BLaER1 treated with 17β-estradiol and CSF1 and Interleukin-3, amounts not matched to agents 10 nM and 100 nM (cell line): ENCODE results near the gene C1QL2.

Experiments used
- H3K27ac ChIP-seq, 11 experiments: shearing (Covaris generic); formaldehyde crosslinking; 2 replicates each; pipeline ENCODE4 v1.8.1; 2022
- H3K27me3 ChIP-seq, 11 experiments: shearing (Covaris generic); formaldehyde crosslinking; 2 replicates each; pipeline ENCODE4 v1.8.1; 2022
- H3K36me3 ChIP-seq, 11 experiments: shearing (Covaris generic); formaldehyde crosslinking; 2 replicates each; pipeline ENCODE4 v1.8.1; 2022
- H3K4me1 ChIP-seq, 10 experiments: shearing (Covaris generic); formaldehyde crosslinking; 2 replicates each; pipeline ENCODE4 v1.8.1; 2022
- H3K4me2 ChIP-seq, 11 experiments: shearing (Covaris generic); formaldehyde crosslinking; 2 replicates each; pipeline ENCODE4 v1.8.1; 2022
- H3K4me3 ChIP-seq, 10 experiments: shearing (Covaris generic); formaldehyde crosslinking; 2 replicates each; pipeline ENCODE4 v1.8.1; 2022
- H3K9ac ChIP-seq, 11 experiments: shearing (Covaris generic); formaldehyde crosslinking; 2 replicates each; pipeline ENCODE4 v1.8.1; 2022
- H3K9me3 ChIP-seq, 11 experiments: shearing (Covaris generic); formaldehyde crosslinking; replicated peaks in 1 of 11; 2 replicates each; pipeline ENCODE4 v1.8.1; 2022
- H4K20me1 ChIP-seq, 11 experiments: shearing (Covaris generic); formaldehyde crosslinking; 2 replicates each; pipeline ENCODE4 v1.8.1; 2022
- Cebpa-rat ChIP-seq, 11 experiments: shearing (Covaris generic); IDR thresholded peaks; 2 replicates each; pipeline ENCODE4 v1.8.1; 2022

C1QL2 gene

DNA sequence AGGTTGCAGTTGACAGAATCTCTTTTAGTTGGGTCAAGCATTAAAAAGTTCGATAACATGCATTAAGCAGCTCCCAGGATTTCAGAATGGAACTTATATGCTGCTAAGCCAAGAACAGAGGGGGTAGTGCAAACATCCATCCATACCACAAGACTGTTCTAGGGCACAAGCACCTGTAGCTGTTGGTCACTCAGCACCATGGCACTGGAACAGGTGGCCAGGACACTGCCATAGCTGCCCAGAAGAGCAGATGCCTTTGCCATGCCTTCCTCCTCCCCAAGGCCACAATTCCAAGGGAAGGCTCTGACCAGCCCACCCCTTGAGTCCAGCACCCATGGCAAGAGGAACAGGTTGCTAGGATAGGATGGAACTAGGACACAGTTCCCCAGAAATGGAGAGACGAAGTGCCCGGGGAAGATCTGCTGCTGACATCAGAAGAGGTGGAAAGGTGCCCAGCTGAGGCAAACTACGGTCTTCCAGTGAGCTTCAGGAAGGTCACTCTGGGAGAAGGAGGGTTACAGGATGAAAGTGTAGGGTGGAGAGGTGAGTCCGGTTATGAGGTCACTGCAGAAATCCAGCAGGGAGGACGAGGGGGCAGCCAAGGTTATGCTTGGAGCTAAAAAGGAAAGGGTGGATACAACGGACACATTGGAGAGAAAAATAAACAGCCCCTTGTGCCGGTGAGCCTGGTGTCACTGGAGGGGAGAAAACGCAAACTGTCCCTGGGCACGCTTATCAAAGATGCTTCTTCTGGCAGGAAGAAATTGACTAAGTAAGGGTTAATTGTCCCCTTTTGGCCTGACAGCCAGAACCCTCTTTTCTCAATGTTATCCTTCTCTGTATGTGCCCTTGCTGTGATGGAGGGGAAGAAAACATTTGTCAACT is 41.9 kb downstream of the C1QL2 start:
- Histone ChIP-seq H3K9ac (no peak overlapping the region), H3K27ac (no peak overlapping the region), H3K4me1 (0 out of 20 replicates have a peak, but pooled peaks cover 0 to 4% (median 0%) of the 10 kb centered on the region in 10 experiments), H3K4me2 (no peak overlapping the region), H3K4me3 (no peak overlapping the region), H3K9me3 (peaks cover 0 to 9% (median 6%) of the 10 kb centered on the region in 11 experiments; a peak in 14 of 22 replicates), H4K20me1 (0 out of 22 replicates have a peak, but pooled peaks cover 0 to 4% (median 0%) of the 10 kb centered on the region in 11 experiments), H3K36me3 (no peaks in the 10 kb centered on the region), H3K27me3 (no peaks in the 10 kb centered on the region)
- TF ChIP-seq Cebpa-rat (IDR thresholded peaks at IDR 0.05), result no peak

DNA sequence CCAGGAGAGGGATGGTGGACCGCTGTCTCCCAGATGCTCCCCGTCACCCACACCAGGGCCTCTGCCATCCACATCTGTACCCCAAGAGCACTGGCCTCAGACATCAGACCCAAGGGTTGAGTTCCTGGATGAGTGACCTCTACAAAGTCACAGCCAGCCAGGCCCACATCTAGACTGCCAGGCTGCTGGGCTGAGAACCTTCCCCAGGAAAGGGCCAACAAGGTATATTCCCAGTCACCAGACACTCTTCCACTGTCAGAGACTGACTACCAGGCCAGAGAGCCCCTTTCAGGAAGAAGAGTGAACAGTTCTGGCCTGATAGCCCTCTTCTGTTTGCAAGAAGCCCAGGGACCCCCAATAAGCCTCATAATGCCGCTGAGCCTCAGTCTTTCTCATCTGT is 44.3 kb downstream of the C1QL2 start:
- no peak overlapping the region for H3K27ac ChIP-seq
- no peak overlapping the region for H3K9ac ChIP-seq
- H3K27me3 ChIP-seq, result no peaks in the 10 kb centered on the region
- H4K20me1 ChIP-seq, result peaks cover 0 to 4% (median 0%) of the 10 kb centered on the region in 11 experiments; a peak in 1 of 22 replicates
- H3K4me2 ChIP-seq, result no peak overlapping the region
- no peak for TF ChIP-seq Cebpa-rat (IDR thresholded peaks at IDR 0.05)
- H3K9me3 ChIP-seq, result peaks cover 8 to 29% (median 16%) of the 10 kb centered on the region in 11 experiments; a peak in 20 of 22 replicates
- H3K36me3 ChIP-seq, result no peaks in the 10 kb centered on the region
- H3K4me1 ChIP-seq, result 0 out of 20 replicates have a peak, but pooled peaks cover 0 to 4% (median 0%) of the 10 kb centered on the region in 10 experiments
- no peak overlapping the region for H3K4me3 ChIP-seq

DNA sequence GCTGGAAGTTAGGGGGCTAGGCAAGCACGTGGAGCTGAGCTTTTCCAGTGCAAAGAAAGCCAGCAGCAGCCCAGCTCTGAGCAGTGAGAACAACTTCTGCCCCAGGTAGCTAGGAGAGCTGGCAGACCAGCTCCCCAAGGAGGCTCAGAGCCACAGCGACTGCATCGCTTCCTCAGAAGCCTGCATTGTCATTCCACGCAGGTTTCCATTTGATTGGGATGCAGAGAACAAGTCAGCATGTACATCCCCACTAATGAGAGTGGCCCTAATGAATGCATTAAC is 45.1 kb downstream of the C1QL2 start:
- Histone ChIP-seq H3K9me3 (peaks cover 8 to 29% (median 16%) of the 10 kb centered on the region in 11 experiments; a peak in 20 of 22 replicates), H3K4me2 (no peak overlapping the region), H3K36me3 (no peaks in the 10 kb centered on the region), H3K9ac (no peak overlapping the region), H3K27me3 (no peaks in the 10 kb centered on the region), H4K20me1 (peaks cover 0 to 2% (median 0%) of the 10 kb centered on the region in 11 experiments; a peak in 1 of 22 replicates), H3K27ac (no peak overlapping the region), H3K4me3 (no peak overlapping the region), H3K4me1 (0 out of 20 replicates have a peak, but pooled peaks cover 0 to 4% (median 0%) of the 10 kb centered on the region in 10 experiments)
- TF ChIP-seq Cebpa-rat (IDR thresholded peaks at IDR 0.05), result no peak

DNA sequence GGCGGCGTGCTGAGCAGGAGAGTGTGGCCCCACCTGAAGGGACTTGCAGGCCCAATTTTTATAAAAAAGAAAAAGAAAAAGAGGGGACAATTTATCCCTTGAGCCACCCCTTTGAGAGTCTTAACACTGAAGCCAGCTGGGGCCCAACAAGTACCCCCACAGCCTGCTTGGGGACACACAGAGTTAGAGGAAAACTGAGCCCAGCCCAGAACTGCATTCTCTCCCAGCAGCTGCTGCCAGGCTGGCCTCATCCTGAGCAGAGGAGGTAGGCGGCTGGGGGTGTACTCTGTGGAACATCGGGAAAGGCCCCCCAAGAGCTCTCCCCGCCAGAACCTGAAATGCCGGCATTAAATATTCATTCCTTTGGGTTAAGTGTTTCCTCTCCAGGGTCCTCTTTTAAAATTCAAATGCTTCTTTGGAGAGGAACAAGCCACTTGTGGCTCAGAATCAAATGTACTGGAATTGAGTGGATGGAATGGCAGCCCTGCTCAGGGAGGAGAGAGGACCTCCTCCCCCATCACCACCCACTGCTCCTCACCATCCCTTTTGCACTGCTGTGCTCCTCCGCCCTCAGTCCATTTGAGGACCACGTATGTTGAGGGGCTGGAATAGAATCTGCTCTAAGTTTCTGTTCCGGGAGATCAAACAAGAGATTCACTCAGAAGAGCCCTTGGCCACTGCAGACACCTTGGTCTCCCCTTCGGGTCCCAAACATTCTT is 45.6 kb downstream of the C1QL2 start:
- Histone ChIP-seq H4K20me1 (no peaks in the 10 kb centered on the region; a peak in 1 of 22 replicates), H3K9me3 (peaks cover 8 to 29% (median 16%) of the 10 kb centered on the region in 11 experiments; a peak in 20 of 22 replicates), H3K4me3 (no peak overlapping the region), H3K9ac (no peak overlapping the region), H3K4me2 (no peak overlapping the region), H3K27ac (no peak overlapping the region), H3K27me3 (no peaks in the 10 kb centered on the region), H3K36me3 (no peaks in the 10 kb centered on the region), H3K4me1 (0 out of 20 replicates have a peak, but pooled peaks cover 0 to 4% (median 0%) of the 10 kb centered on the region in 10 experiments)
- TF ChIP-seq Cebpa-rat (IDR thresholded peaks at IDR 0.05), result no peak

DNA sequence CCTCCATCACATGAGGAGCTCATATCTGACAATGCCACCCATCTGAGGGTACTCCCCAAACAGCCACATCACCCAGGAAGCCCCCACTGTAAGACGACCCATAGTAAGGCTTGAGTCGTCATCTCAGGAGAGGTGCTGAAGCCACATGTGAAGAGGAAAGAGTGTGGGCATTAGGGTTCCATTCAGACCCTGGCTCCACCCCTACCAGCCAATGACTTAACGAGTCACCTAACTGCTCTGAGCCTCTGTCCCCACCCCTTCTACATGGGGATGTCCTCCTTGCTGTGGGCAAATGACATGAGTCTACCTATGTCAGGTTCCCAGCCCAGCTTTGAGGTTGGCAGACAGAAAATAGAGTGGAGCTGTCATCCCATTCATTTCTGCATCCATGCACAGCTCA is 46.3 kb downstream of the C1QL2 start:
- 0 out of 22 replicates have a peak overlapping the region, but pooled peaks of 1 of the 11 experiments have one; percentile 4 for H3K4me2 ChIP-seq
- no peaks in the 10 kb centered on the region for H3K36me3 ChIP-seq
- H3K27me3 ChIP-seq, result no peaks in the 10 kb centered on the region
- H3K9me3 ChIP-seq, result peaks cover 8 to 29% (median 16%) of the 10 kb centered on the region in 11 experiments; a peak in 20 of 22 replicates
- no peak overlapping the region for H3K9ac ChIP-seq
- no peak for TF ChIP-seq Cebpa-rat (IDR thresholded peaks at IDR 0.05)
- H3K27ac ChIP-seq, result no peak overlapping the region
- no peaks in the 10 kb centered on the region; a peak in 1 of 22 replicates for H4K20me1 ChIP-seq
- 0 out of 20 replicates have a peak, but pooled peaks cover 0 to 4% (median 0%) of the 10 kb centered on the region in 10 experiments for H3K4me1 ChIP-seq
- H3K4me3 ChIP-seq, result no peak overlapping the region

DNA sequence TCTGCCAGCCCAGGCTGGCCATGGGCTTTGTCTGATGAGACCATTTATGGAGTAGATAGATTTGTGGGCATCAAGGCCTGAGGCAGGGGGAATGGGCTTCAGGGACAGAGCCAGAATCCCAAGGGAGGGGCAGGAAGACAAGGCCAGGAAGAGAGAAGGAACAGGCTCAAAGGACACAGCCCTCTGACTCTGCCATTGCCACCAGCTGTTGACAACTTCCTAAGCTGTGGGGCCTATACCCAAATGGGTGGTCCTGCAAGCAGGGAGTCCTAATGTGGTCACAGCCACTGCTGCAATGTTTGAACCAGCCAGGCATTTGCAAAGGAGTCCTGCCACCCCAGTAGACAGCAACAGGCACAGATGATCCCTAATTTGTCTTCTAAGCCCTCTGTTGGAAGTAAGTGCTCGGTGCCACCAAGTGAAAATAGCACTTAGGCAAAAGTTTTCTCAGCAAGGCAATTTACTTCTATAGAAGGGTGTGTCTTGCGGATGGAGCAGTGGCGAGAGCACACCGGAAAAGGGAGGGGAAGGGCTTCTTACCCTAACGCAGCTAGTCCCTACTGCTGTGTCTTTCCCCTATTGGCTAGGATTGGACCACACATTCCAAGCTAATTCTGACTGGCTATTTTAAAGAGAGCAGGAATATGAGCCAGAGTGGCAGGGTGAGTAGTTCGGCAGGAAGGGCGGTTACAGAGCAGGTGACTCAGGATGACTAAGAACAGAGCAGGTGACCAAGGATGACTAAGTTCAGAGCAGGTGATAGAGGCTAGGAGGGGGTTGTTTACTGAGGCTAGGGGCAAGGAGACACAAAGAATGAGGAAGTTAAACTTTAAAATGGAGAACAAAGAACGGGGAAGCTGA is 47.2 kb downstream of the C1QL2 start:
- Histone ChIP-seq H3K36me3 (no peaks in the 10 kb centered on the region), H3K4me1 (0 out of 20 replicates have a peak, but pooled peaks cover 0 to 4% (median 0%) of the 10 kb centered on the region in 10 experiments), H3K9me3 (peaks cover 8 to 29% (median 16%) of the 10 kb centered on the region in 11 experiments; a peak in 20 of 22 replicates), H3K4me3 (no peak overlapping the region), H3K27ac (no peak overlapping the region), H3K9ac (no peak overlapping the region), H4K20me1 (no peaks in the 10 kb centered on the region; a peak in 1 of 22 replicates), H3K27me3 (no peaks in the 10 kb centered on the region), H3K4me2 (no peak overlapping the region)
- no peak for TF ChIP-seq Cebpa-rat (IDR thresholded peaks at IDR 0.05)

DNA sequence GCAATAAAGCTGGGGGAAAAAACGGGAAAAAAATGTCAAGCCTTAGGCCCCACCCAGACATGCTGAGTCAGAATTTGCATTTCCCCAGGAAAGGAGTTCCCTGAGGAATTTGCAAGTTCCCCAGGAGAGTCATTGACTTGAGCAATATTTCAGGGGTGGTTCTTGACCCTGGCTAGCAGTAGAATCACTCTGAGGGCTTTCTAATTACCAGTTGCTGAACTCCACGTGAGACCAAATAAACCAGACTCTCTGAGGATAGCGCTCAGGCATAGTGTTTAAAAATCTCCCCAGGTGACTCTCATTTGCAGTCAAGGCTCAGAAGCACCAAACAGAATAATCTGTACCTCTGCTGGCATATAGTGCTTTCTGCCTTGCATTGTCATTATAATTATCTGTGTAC is 48.7 kb downstream of the C1QL2 start:
- Histone ChIP-seq H3K4me2 (no peak overlapping the region), H3K4me3 (no peak overlapping the region), H3K4me1 (0 out of 20 replicates have a peak, but pooled peaks cover 0 to 4% (median 0%) of the 10 kb centered on the region in 10 experiments), H3K27ac (no peak overlapping the region), H4K20me1 (no peaks in the 10 kb centered on the region; a peak in 2 of 22 replicates), H3K36me3 (no peaks in the 10 kb centered on the region), H3K9me3 (peaks cover 8 to 29% (median 16%) of the 10 kb centered on the region in 11 experiments; a peak in 20 of 22 replicates), H3K9ac (no peak overlapping the region), H3K27me3 (no peaks in the 10 kb centered on the region)
- TF ChIP-seq Cebpa-rat (IDR thresholded peaks at IDR 0.05), result no peak

DNA sequence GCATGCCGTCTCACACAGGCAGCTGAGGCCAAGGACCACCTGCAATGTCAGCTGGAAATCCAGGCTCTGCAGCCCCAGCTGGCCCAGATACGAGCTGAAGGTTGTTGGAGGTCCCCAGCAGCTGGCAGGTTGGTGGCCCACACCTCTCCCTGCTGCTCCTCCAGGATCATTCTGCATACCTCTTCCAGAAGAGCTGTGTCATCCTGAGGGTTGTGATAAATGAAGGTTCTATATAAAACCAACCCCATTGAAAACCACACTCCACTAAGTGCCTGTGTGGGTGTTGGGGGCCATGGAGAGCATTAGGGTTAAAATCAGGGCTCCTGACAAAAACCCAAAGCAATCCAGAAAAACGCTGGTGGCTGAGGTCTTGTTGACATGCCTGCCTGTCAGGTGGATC is 50.4 kb downstream of the C1QL2 start:
- Histone ChIP-seq H3K4me1 (0 out of 20 replicates have a peak, but pooled peaks cover 0 to 4% (median 0%) of the 10 kb centered on the region in 10 experiments), H3K4me2 (no peak overlapping the region), H3K27me3 (no peaks in the 10 kb centered on the region), H3K9me3 (peaks cover 9 to 35% (median 16%) of the 10 kb centered on the region in 11 experiments; a peak in 20 of 22 replicates), H3K4me3 (no peak overlapping the region), H4K20me1 (no peaks in the 10 kb centered on the region; a peak in 2 of 22 replicates), H3K27ac (no peak overlapping the region), H3K36me3 (no peaks in the 10 kb centered on the region), H3K9ac (no peak overlapping the region)
- no peak for TF ChIP-seq Cebpa-rat (IDR thresholded peaks at IDR 0.05)
